GM19397 (cell line): ENCODE measurements around the gene CDC42SE1.

Experiments used
- ATAC-seq: cut with Tn5 transposase; IDR thresholded peaks from one replicate; pipeline ENCODE4 v1.9.1; 2021; ENCODE audit warnings: mild to moderate bottlenecking, moderate library complexity; ENCODE audit not compliant: unreplicated experiment

Gene CDC42SE1

GRCh38 chr1:151009674-151010345 lies 49.6 kb downstream of the CDC42SE1 start:
- ATAC-seq, result no peak

- ATAC-seq, result no peak
Measured at GRCh38 chr1:151009206-151009587, 50.2 kb downstream of the CDC42SE1 start.

DNA sequence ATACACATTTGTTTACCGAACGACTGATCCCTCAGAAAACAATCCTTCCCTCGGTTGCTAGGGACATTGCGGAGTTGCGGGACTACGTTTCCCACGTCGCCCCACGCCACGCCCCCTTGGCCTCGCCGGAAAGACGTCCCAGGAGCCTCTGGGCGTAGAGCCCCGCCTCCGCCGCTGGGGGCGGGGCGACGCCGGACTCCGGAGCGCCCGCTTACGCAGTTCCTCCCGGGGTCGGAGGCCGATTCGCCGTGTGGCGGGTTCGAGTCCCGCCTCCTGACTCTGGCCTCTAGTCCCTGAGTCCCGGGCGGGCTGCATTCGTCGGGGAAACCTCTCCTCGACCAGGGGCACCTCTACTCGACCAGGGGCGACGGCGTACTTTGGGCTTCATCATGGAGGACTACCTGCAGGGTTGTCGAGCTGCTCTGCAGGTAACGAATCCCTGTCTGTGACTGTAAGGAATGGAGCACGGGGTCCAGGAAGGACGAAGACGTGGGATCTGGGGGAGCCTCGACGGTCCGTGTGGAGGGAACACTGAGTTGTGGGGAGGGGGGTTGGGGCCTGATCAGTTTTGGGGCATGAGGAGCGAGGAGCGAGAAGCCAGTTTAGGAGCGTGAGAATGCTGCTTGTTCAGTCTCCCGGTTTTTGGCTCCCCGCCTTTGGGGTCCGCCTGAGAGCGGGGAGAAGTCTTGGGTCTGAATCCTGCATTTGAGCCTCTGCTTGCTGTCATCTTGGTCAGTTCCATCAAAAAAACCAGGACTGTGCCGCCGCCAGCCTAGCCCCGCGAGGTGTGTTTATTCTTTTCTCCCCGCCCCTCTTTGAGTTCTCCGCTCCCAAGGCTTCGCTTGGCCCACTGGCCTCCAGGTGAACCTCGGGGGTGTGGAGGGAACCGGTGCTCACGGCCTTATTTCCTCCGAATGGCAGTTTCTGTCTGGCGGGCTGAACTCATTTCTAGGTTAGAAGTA lies 50.9 kb downstream of the CDC42SE1 start, which contains the start of gene PRUNE1:
Gene PRUNE1 (plus strand): TSS at position 206 of the 962 bp plus-strand sequence. CDS start 184 bp downstream, at position 390.
- ATAC-seq, result peak; percentile 84

DNA sequence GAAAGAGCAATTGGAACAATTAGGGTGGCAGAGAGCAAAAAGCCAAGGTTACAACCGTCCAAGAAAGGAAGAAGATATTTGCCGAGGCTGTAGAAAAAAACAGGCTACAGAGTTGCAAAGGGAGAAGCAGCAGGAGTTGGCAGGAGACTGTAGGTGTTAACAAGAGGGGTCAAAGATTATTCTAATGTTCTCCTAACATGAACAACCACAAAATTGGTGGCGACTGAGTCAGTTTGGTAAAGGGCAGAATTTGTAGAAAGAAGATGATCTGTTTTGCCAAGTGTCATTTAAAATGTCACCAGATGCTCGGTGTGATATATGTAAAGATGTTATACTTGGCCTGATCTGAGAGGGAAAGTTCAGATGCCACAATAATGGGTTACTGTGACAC lies 51.6 kb downstream of the CDC42SE1 start:
- no peak for ATAC-seq

GRCh38 chr1:151006327-151007052 lies 52.9 kb downstream of the CDC42SE1 start, which contains the start of gene MINDY1:
Gene MINDY1 (minus strand): TSS chr1:151006902. CDS start chr1:151002617, 4,285 bp downstream.
- no peak for ATAC-seq

DNA sequence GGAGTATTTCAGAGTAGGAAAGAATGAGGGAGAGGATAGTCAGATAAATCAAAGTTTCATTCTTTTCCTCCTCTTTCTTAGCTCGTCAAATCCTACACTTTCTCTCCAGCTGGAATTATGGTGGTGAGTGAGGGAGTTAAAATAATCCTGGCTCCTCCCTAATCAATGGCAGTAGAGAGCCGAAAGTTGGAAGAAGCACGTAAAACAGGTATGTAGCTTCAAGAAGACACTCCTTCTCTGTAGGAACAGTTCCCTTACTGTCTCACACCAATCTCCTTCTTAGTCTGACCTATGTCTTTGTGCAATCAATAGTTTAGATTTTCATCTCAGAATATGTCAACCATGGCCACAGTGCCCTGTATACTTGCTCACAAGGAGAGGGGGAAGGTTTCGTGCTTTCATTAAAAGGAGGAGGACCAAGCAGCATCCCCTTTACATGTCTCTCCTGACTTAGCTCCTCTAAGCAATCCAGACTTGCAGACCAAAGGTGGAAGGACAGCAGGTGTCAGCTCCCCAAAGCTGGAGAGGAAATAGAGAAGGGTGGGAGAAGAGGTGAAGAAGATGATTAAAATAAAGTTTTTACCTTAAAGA lies 53.6 kb downstream of the CDC42SE1 start:
- no peak for ATAC-seq

- ATAC-seq, result no peak
Measured at GRCh38 chr1:151003180-151003579, 56.2 kb downstream of the CDC42SE1 start.

GRCh38 chr1:151002611-151003010 lies 56.8 kb downstream of the CDC42SE1 start:
- ATAC-seq, result no peak

DNA sequence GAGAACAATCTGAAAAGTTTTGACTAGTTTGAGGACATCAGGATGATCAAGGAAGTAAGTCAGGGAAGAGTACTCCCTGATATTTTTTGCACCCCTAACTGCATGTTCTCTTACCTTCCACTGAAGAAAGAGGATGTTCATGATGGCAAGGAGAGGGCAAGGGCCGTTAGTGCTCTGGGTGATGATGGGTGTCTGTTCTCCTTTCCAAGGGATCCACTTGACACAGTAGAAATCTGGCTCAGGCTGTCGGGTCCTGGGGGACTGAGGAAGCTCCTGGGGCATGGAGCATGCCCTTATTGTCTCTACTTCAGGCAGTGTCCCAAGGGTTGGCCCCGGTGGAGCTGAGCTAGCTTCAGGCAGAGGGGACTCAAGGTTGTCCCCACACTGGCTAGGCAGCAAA lies 57.4 kb downstream of the CDC42SE1 start:
- no peak for ATAC-seq

GRCh38 chr1:151001602-151002001 lies 57.8 kb downstream of the CDC42SE1 start:
- ATAC-seq, result no peak
